HEK293T (cell line): Measurements from ENCODE around the gene TMEM119.

Experiments
- CTCF ChIA-PET: fragments of 350-600 bp; formaldehyde crosslinking; extraction: SDS; loops from one replicate; lab custom pipeline; 2021; ENCODE audit warnings: antibody characterized with exemption, inconsistent platforms; lab: Yijun Ruan, JAX
- POLR2A ChIA-PET: fragments of 350-600 bp; formaldehyde crosslinking; extraction: SDS; loops from one replicate; lab custom pipeline; 2020; ENCODE audit warnings: antibody characterized with exemption, inconsistent platforms; lab: Yijun Ruan, JAX
- DNase-seq: peaks from one replicate; pipeline ENCODE4 v3.0.0; 2012; ENCODE audit warnings: mixed read lengths; ENCODE audit errors: extremely low spot score
- ARNT ChIP-seq: fragments of 450-650 bp; IDR thresholded peaks from 2 replicates; pipeline ENCODE4 v1.6.1; 2017; ENCODE audit warnings: mild to moderate bottlenecking
- BHLHE40 ChIP-seq: fragments of 450-650 bp; IDR thresholded peaks from 2 replicates; pipeline ENCODE4 v1.6.1; 2016; ENCODE audit warnings: mild to moderate bottlenecking, moderate library complexity, borderline replicate concordance
- CTBP1 ChIP-seq: fragments of 450-650 bp; IDR thresholded peaks from 2 replicates; pipeline ENCODE4 v1.6.1; 2016; ENCODE audit warnings: borderline replicate concordance
- ELF4 ChIP-seq: fragments of 450-650 bp; IDR thresholded peaks from 2 replicates; pipeline ENCODE4 v1.6.1; 2017; ENCODE audit warnings: antibody characterized with exemption
- FOXA1 ChIP-seq: fragments of 450-650 bp; IDR thresholded peaks from 2 replicates; pipeline ENCODE4 v1.6.1; 2016; ENCODE audit warnings: mild to moderate bottlenecking
- FOXK2 ChIP-seq: fragments of 450-650 bp; IDR thresholded peaks from 2 replicates; pipeline ENCODE4 v1.6.1; 2016; ENCODE audit warnings: mild to moderate bottlenecking
- FOXM1 ChIP-seq: fragments of 450-650 bp; IDR thresholded peaks from 2 replicates; pipeline ENCODE4 v1.6.1; 2017; ENCODE audit warnings: mild to moderate bottlenecking, borderline replicate concordance
- HDGF ChIP-seq: fragments of 450-650 bp; IDR thresholded peaks from 2 replicates; pipeline ENCODE4 v1.6.1; 2017; ENCODE audit warnings: antibody characterized with exemption, borderline replicate concordance
- L3MBTL2 ChIP-seq: fragments of 450-650 bp; conservative IDR thresholded peaks from 2 replicates; pipeline ENCODE4 v1.6.1; 2016; ENCODE audit warnings: mild to moderate bottlenecking
- LEF1 ChIP-seq: fragments of 450-650 bp; IDR thresholded peaks from 2 replicates; pipeline ENCODE4 v1.6.1; 2017; ENCODE audit warnings: mild to moderate bottlenecking, borderline replicate concordance
- NFRKB ChIP-seq: fragments of 450-650 bp; IDR thresholded peaks from 2 replicates; pipeline ENCODE4 v1.6.1; 2016; ENCODE audit warnings: mild to moderate bottlenecking, moderate library complexity
- SP1 ChIP-seq: fragments of 450-650 bp; IDR thresholded peaks from 2 replicates; pipeline ENCODE4 v1.6.1; 2017
- SUZ12 ChIP-seq: fragments of 450-650 bp; IDR thresholded peaks from 2 replicates; pipeline ENCODE4 v1.6.1; 2016; ENCODE audit warnings: mild to moderate bottlenecking
- TARDBP ChIP-seq: fragments of 450-650 bp; IDR thresholded peaks from 2 replicates; pipeline ENCODE4 v1.6.1; 2016
- ZNF384 ChIP-seq: fragments of 450-650 bp; IDR thresholded peaks from 2 replicates; pipeline ENCODE4 v1.6.1; 2016
- TF ChIP-seq, protein P1 (sequence below): fragments of 450-650 bp; IDR thresholded peaks from 2 replicates; pipeline ENCODE4 v1.6.1; 2016

The TMEM119 gene

DNA sequence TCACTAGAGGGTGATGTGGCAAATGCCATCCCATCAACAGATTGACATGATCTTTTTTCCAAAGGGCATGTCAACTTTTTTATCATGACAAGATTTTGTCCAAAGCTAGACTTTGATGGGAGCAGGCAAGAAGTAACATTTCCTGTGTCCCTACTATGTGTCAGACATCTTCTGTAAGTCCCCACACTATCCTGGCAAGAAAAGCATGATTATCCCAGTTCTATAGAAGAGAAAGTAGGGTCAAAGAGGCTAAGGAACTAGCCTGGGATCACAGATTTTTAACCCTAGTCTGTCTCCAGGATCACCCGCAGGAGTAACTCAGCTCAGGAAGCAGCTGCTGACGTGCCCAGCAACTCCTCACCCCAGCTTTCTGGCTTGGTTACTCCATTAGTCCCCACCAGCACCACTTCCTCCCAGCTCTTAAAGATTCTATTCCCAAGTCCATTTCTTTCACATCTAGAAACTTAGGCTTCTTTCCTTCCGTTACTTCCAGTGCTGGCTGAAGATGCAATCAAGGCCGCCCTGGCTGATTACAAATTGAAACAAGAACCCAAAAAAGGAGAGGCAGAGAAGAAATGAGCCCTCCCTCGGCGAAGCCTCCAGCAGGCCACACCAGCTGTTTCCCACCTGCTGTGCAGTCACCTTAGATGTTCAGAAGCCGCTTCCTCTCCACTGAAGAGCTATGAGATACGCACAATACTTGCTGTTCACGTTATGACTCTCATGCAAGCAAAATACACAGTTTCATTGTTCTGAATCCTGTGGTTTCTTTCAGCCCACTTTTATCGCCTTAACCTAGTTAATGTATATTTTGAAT, 29.3 kb downstream of the TMEM119 start:
- CTCF ChIA-PET: interaction anchor here (1.2 kb wide), 1 partner anchor 49 kb away, joined by 3 read pairs; no protein-coding TSS in a partner anchor
- TF ChIP-seq L3MBTL2: no peak
- TF ChIP-seq TARDBP: no peak
- TF ChIP-seq CTBP1: no peak
- TF ChIP-seq, protein P1, sequence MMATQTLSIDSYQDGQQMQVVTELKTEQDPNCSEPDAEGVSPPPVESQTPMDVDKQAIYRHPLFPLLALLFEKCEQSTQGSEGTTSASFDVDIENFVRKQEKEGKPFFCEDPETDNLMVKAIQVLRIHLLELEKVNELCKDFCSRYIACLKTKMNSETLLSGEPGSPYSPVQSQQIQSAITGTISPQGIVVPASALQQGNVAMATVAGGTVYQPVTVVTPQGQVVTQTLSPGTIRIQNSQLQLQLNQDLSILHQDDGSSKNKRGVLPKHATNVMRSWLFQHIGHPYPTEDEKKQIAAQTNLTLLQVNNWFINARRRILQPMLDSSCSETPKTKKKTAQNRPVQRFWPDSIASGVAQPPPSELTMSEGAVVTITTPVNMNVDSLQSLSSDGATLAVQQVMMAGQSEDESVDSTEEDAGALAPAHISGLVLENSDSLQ: no peak
- no peak for TF ChIP-seq SUZ12
- TF ChIP-seq FOXA1: no peak
- no peak for TF ChIP-seq ELF4
- no peak for TF ChIP-seq FOXM1
- TF ChIP-seq FOXK2: no peak
- no peak for TF ChIP-seq BHLHE40
- no peak for TF ChIP-seq ZNF384
- TF ChIP-seq NFRKB: no peak
- TF ChIP-seq HDGF: no peak
- TF ChIP-seq SP1: no peak
- no peak for TF ChIP-seq LEF1
- TF ChIP-seq ARNT: no peak
- no peak for DNase-seq
- POLR2A ChIA-PET: interaction anchor here (1.5 kb wide), 1 partner anchor 9 kb away, joined by 3 read pairs; no protein-coding TSS in a partner anchor

DNA sequence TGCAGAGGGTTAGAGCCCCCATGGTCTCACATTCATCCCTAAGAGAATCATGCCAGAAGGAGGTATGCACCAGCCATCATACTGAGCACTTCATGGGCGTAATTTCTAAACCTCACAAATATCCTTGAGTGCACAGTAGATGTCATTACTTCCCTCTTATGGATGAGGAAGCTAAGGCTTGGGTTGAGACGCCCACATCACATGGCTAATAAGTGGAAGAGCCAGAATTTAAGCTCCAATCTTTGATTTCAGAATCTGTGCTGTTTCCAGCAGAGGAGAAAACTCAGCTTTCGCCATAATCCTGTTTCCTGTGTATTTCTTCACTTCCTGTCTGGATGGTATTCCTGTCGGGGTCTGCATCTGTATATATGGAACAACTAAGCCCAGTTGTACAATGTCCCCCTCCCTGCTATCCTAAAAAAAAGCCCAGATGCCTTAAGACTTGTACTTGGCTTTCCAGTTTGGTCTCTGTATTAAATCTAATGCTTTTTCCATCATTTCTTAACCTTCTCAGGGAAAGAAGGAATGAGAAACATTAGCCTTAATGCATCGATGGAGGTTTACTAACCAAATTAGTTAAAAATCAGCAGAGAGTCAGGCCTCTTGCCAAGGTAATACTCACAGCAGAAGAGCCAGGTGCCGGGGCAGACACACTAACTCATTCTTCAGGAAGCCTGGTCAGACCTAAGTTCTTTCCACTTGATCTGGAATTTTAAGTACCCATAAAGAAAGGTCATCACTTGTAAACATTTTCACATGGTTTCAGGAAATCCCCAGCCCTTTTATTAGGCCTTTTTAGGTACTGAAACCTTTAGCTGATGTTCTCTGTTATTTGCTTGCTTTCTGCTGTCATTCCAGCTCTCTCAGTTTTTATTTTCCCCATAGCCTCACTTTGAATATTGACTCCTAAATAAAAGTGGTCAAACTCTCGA, 30.2 kb downstream of the TMEM119 start:
- CTCF ChIA-PET: interaction anchor here (1.2 kb wide), 2 partner anchors 50 to 52 kb away, joined by 3 read pairs; no protein-coding TSS in a partner anchor

GRCh38 chr12:108566452-108566851, 31.4 kb downstream of the TMEM119 start:
- CTCF ChIA-PET: interaction anchor here (1.7 kb wide), 1 partner anchor 52 kb away, joined by 4 read pairs; no protein-coding TSS in a partner anchor
- POLR2A ChIA-PET: no interaction called here

More for the DNA sequence above, 30.2 kb downstream of the TMEM119 start:
- POLR2A ChIA-PET: interaction anchor here (1.5 kb wide), 1 partner anchor 8 kb away, joined by 3 read pairs; no protein-coding TSS in a partner anchor
- no peak for DNase-seq
- TF ChIP-seq SUZ12 (no peak), FOXM1 (no peak), NFRKB (no peak), BHLHE40 (no peak), TARDBP (no peak), ELF4 (no peak), L3MBTL2 (no peak), LEF1 (no peak), ZNF384 (no peak), HDGF (no peak), SP1 (no peak), FOXK2 (no peak), ARNT (no peak), CTBP1 (no peak), FOXA1 (no peak)
- TF ChIP-seq, protein P1: no peak

DNA sequence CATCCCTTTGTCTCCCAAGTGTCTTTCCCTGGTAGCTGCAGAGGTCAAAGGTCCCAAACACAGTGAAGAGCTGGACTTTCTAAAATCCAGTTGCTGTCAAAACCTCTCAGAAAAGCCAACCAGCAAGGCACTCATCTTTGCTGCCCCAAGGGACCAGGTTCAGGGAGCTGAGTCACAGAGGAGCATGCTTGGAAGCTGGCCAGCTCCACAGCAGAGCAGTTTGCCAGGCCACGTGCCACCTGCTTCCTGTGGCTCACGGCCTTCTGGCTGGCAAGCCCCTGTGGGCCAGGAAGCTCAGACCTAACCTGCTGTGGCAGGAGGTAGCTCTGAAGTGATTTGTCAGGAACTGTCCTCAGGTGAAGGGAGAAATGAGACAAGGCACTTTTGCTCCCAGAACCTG, 31.9 kb downstream of the TMEM119 start:
- POLR2A ChIA-PET: no interaction called here
- no peak for DNase-seq
- CTCF ChIA-PET: interaction anchor here (1.7 kb wide), 1 partner anchor 52 kb away, joined by 4 read pairs; no protein-coding TSS in a partner anchor
- no peak for TF ChIP-seq CTBP1
- no peak for TF ChIP-seq FOXM1
- TF ChIP-seq SP1: no peak
- no peak for TF ChIP-seq ELF4
- TF ChIP-seq ZNF384: no peak
- TF ChIP-seq FOXK2: no peak
- no peak for TF ChIP-seq BHLHE40
- TF ChIP-seq HDGF: no peak
- no peak for TF ChIP-seq LEF1
- TF ChIP-seq ARNT: no peak
- TF ChIP-seq, protein P1: no peak
- no peak for TF ChIP-seq FOXA1
- TF ChIP-seq SUZ12: no peak
- TF ChIP-seq NFRKB: no peak
- no peak for TF ChIP-seq TARDBP
- no peak for TF ChIP-seq L3MBTL2

More at GRCh38 chr12:108566452-108566851, 31.4 kb downstream of the TMEM119 start:
- no peak for TF ChIP-seq FOXK2
- no peak for TF ChIP-seq ELF4
- no peak for TF ChIP-seq CTBP1
- no peak for TF ChIP-seq SUZ12
- TF ChIP-seq FOXM1: no peak
- TF ChIP-seq FOXA1: no peak
- TF ChIP-seq L3MBTL2: no peak
- TF ChIP-seq ZNF384: no peak
- TF ChIP-seq NFRKB: no peak
- TF ChIP-seq BHLHE40: no peak
- no peak for TF ChIP-seq SP1
- TF ChIP-seq ARNT: no peak
- TF ChIP-seq TARDBP: no peak
- TF ChIP-seq, protein P1: no peak
- no peak for TF ChIP-seq LEF1
- no peak for TF ChIP-seq HDGF
- DNase-seq: no peak
